ENCODE measurements around the gene SERPINA4. TPM values are rescaled to one million over a fixed set of nuclear protein-coding genes. Genes with fewer than 3 reads are reported as not detected.

The SERPINA4 gene
- total and polyA plus RNA-seq, 2 of the 13 experiments (the other 11 are each of a cell fraction or from before 2014, with no cell fraction given) = 39.1 to 57.8 TPM

DNA sequence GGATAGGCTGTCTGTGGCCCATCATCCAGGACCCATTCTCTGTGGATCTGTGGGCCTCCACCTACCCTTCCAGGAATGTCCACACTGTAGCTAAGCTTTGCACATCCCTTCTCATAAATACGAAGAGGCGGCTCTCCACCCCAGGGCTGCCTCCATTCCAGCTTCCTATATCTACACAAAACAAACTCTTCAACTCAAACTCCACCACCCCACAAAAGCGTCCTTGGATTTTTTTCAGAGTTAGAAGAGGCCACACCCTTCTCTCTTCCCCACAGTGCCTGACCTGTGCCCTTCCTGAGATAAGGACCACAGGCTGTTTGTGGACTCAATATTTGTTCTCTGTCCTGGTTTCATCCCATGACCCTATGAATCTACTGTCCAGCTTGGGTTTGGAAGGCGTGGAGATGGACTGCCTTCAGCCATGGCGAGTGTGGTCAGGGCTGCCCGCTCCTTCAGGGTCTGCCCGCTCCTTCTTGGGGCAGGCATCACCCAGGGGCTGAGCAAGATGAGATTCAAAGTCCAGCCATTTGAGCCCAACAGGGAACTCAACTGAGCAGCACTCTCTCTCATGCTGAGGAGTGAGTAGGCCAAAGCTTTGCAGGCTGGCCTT, 39.0 kb upstream of the SERPINA4 start (continued):
- TF ChIP-seq E2F5 (CRISPR knock-in tag; conservative IDR thresholded peaks at IDR 0.05) (no peak), KMT2B (CRISPR knock-in tag; IDR thresholded peaks at IDR 0.05) (peak; percentile 38; the same call in 1 of the 2 replicates), MED13 (CRISPR knock-in tag; IDR thresholded peaks at IDR 0.05) (peak; percentile 90; the same call in 1 of the 2 replicates), ZNF530 (CRISPR knock-in tag; IDR thresholded peaks at IDR 0.05; ENCODE audit: low read depth) (no peak), FOXO1 (CRISPR knock-in tag; IDR thresholded peaks at IDR 0.05) (peak; percentile 86), TOPORS (CRISPR knock-in tag; IDR thresholded peaks at IDR 0.05) (no peak), GTF3A (CRISPR knock-in tag; conservative IDR thresholded peaks at IDR 0.05) (no peak), KMT2A (CRISPR knock-in tag; IDR thresholded peaks at IDR 0.05) (0 out of 2 replicates have a peak, but pooled peaks have one; percentile 17), ZNF510 (CRISPR knock-in tag; IDR thresholded peaks at IDR 0.05; ENCODE audit: low read depth) (no peak), ZSCAN29 (CRISPR knock-in tag; conservative IDR thresholded peaks at IDR 0.05) (peak; percentile 81; the same call in 1 of the 2 replicates), SKI (IDR thresholded peaks at IDR 0.05; ENCODE audit: partially characterized antibody) (peak; percentile 50), RORA (CRISPR knock-in tag; IDR thresholded peaks at IDR 0.05) (no peak), ZSCAN21 (CRISPR knock-in tag; IDR thresholded peaks at IDR 0.05; ENCODE audit: borderline replicate concordance) (0 out of 2 replicates have a peak, but pooled peaks have one; percentile 25), ZNF766 (CRISPR knock-in tag; IDR thresholded peaks at IDR 0.05; ENCODE audit: borderline replicate concordance) (peak; percentile 79; the same call in 1 of the 2 replicates), NCOA5 (CRISPR knock-in tag; IDR thresholded peaks at IDR 0.05) (no peak), BRD4 (CRISPR knock-in tag; IDR thresholded peaks at IDR 0.05) (peak; percentile 80), ZBTB20 (CRISPR knock-in tag; IDR thresholded peaks at IDR 0.05; ENCODE audit: borderline replicate concordance, low read depth) (peak; percentile 87), ZMYM4 (CRISPR knock-in tag; IDR thresholded peaks at IDR 0.05) (peak; percentile 79), ZNF543 (CRISPR knock-in tag; IDR thresholded peaks at IDR 0.05) (no peak; the same call in 1 of the 2 replicates), SUZ12 (IDR thresholded peaks at IDR 0.05; ENCODE audit: low read depth, low read length) (no peak)
- TF ChIP-seq, protein P1, sequence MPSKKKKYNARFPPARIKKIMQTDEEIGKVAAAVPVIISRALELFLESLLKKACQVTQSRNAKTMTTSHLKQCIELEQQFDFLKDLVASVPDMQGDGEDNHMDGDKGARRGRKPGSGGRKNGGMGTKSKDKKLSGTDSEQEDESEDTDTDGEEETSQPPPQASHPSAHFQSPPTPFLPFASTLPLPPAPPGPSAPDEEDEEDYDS (CRISPR knock-in tag; IDR thresholded peaks at IDR 0.05) = peak; percentile 67
- TF ChIP-seq, protein P2, sequence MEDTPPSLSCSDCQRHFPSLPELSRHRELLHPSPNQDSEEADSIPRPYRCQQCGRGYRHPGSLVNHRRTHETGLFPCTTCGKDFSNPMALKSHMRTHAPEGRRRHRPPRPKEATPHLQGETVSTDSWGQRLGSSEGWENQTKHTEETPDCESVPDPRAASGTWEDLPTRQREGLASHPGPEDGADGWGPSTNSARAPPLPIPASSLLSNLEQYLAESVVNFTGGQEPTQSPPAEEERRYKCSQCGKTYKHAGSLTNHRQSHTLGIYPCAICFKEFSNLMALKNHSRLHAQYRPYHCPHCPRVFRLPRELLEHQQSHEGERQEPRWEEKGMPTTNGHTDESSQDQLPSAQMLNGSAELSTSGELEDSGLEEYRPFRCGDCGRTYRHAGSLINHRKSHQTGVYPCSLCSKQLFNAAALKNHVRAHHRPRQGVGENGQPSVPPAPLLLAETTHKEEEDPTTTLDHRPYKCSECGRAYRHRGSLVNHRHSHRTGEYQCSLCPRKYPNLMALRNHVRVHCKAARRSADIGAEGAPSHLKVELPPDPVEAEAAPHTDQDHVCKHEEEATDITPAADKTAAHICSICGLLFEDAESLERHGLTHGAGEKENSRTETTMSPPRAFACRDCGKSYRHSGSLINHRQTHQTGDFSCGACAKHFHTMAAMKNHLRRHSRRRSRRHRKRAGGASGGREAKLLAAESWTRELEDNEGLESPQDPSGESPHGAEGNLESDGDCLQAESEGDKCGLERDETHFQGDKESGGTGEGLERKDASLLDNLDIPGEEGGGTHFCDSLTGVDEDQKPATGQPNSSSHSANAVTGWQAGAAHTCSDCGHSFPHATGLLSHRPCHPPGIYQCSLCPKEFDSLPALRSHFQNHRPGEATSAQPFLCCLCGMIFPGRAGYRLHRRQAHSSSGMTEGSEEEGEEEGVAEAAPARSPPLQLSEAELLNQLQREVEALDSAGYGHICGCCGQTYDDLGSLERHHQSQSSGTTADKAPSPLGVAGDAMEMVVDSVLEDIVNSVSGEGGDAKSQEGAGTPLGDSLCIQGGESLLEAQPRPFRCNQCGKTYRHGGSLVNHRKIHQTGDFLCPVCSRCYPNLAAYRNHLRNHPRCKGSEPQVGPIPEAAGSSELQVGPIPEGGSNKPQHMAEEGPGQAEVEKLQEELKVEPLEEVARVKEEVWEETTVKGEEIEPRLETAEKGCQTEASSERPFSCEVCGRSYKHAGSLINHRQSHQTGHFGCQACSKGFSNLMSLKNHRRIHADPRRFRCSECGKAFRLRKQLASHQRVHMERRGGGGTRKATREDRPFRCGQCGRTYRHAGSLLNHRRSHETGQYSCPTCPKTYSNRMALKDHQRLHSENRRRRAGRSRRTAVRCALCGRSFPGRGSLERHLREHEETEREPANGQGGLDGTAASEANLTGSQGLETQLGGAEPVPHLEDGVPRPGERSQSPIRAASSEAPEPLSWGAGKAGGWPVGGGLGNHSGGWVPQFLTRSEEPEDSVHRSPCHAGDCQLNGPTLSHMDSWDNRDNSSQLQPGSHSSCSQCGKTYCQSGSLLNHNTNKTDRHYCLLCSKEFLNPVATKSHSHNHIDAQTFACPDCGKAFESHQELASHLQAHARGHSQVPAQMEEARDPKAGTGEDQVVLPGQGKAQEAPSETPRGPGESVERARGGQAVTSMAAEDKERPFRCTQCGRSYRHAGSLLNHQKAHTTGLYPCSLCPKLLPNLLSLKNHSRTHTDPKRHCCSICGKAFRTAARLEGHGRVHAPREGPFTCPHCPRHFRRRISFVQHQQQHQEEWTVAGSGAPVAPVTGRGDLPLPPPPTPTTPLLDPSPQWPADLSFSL (CRISPR knock-in tag; IDR thresholded peaks at IDR 0.05) = peak; percentile 21; the same call in 1 of the 2 replicates
- TF ChIP-seq, protein P3, sequence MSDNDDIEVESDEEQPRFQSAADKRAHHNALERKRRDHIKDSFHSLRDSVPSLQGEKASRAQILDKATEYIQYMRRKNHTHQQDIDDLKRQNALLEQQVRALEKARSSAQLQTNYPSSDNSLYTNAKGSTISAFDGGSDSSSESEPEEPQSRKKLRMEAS (IDR thresholded peaks at IDR 0.05) = peak; percentile 38; the same call in 1 of the 2 replicates

Data from HepG2 (cell line).